ENCODE data around the gene MEIS2.

DNA sequence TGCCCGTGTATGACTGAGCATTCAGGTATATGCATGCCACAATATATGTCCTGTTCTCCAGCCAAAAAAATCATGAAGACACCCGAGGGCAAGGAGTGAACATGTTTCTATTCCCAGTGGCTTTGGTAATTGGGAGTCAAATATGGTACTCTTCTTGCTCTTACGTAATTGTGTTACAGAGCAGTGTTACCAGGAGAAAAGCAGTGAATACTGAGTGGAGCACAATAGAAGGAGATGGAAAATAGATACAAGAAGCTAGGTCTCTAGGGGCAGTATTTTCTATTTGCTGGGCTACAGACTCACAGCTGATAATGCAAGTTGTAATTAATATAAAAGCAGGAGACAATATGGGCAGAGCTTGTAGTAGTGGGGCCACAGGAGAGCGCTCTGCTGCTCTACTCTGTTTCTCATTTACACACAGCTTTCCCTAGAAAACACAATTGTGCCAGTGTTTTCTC is 13.2 kb downstream of the MEIS2 start:
- TF ChIP-seq, protein P1, sequence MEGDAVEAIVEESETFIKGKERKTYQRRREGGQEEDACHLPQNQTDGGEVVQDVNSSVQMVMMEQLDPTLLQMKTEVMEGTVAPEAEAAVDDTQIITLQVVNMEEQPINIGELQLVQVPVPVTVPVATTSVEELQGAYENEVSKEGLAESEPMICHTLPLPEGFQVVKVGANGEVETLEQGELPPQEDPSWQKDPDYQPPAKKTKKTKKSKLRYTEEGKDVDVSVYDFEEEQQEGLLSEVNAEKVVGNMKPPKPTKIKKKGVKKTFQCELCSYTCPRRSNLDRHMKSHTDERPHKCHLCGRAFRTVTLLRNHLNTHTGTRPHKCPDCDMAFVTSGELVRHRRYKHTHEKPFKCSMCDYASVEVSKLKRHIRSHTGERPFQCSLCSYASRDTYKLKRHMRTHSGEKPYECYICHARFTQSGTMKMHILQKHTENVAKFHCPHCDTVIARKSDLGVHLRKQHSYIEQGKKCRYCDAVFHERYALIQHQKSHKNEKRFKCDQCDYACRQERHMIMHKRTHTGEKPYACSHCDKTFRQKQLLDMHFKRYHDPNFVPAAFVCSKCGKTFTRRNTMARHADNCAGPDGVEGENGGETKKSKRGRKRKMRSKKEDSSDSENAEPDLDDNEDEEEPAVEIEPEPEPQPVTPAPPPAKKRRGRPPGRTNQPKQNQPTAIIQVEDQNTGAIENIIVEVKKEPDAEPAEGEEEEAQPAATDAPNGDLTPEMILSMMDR (IDR thresholded peaks at IDR 0.05; ENCODE audit: low read depth, low read length): no peak
- TF ChIP-seq MYC (IDR thresholded peaks at IDR 0.05; ENCODE audit: low read depth, low read length): no peak
- TF ChIP-seq POLR2A (IDR thresholded peaks at IDR 0.05; ENCODE audit: extremely low read depth, insufficient read length): no peak

Measured in NB4 (cell line).